Fibroblast of mammary gland (primary cell): ENCODE results near the gene ZNF552.
"Not testable (repeated sequence)": the region's sequence is repeated elsewhere in the genome, so short reads cannot be mapped to it uniquely, and the experiment has no call there.

Experiments used
- DNase-seq: peaks from one replicate; pipeline ENCODE4 v3.0.0-alpha.2; 2010; ENCODE audit warnings: low read depth
- H3K4me3 ChIP-seq: 2 replicates; pipeline ENCODE4 v1.5.1; 2011; ENCODE audit warnings: low read depth, mild to moderate bottlenecking, low read length, moderate library complexity; ENCODE audit not compliant: control insufficient read depth
- TF ChIP-seq, protein P1 (sequence below): conservative IDR thresholded peaks from 2 replicates; pipeline ENCODE4 v1.5.1; 2011; ENCODE audit warnings: low read depth, low read length, inconsistent platforms; ENCODE audit not compliant: control insufficient read depth, insufficient read depth

The ZNF552 gene

GRCh38 chr19:57830071-57830602 is 15.4 kb upstream of the ZNF552 start, which contains the start of gene ZNF587B:
TSS of gene ZNF587B (plus strand) at chr19:57830299. CDS start at chr19:57830529, 230 bp downstream.
- TF ChIP-seq, protein P1, sequence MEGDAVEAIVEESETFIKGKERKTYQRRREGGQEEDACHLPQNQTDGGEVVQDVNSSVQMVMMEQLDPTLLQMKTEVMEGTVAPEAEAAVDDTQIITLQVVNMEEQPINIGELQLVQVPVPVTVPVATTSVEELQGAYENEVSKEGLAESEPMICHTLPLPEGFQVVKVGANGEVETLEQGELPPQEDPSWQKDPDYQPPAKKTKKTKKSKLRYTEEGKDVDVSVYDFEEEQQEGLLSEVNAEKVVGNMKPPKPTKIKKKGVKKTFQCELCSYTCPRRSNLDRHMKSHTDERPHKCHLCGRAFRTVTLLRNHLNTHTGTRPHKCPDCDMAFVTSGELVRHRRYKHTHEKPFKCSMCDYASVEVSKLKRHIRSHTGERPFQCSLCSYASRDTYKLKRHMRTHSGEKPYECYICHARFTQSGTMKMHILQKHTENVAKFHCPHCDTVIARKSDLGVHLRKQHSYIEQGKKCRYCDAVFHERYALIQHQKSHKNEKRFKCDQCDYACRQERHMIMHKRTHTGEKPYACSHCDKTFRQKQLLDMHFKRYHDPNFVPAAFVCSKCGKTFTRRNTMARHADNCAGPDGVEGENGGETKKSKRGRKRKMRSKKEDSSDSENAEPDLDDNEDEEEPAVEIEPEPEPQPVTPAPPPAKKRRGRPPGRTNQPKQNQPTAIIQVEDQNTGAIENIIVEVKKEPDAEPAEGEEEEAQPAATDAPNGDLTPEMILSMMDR: peak; percentile 6
- peak within 1 kb of the TSS; percentile 23 for H3K4me3 ChIP-seq
- DNase-seq: peak; percentile 57

GRCh38 chr19:57829316-57829715 is 14.6 kb upstream of the ZNF552 start:
- no peak overlapping the region for H3K4me3 ChIP-seq

GRCh38 chr19:57825511-57825910 is 10.8 kb upstream of the ZNF552 start:
- TF ChIP-seq, protein P1: no peak
- no peak for DNase-seq

More at GRCh38 chr19:57829316-57829715, 14.6 kb upstream of the ZNF552 start:
- DNase-seq: no peak
- TF ChIP-seq, protein P1: no peak

GRCh38 chr19:57823608-57824007 is 8.9 kb upstream of the ZNF552 start:
- H3K4me3 ChIP-seq: not testable (repeated sequence)

More at GRCh38 chr19:57825511-57825910, 10.8 kb upstream of the ZNF552 start:
- H3K4me3 ChIP-seq: no peak overlapping the region

GRCh38 chr19:57823155-57823554 is 8.4 kb upstream of the ZNF552 start:
- not testable (repeated sequence) for H3K4me3 ChIP-seq, DNase-seq

More at GRCh38 chr19:57823608-57824007, 8.9 kb upstream of the ZNF552 start:
- DNase-seq: not testable (repeated sequence)

DNA sequence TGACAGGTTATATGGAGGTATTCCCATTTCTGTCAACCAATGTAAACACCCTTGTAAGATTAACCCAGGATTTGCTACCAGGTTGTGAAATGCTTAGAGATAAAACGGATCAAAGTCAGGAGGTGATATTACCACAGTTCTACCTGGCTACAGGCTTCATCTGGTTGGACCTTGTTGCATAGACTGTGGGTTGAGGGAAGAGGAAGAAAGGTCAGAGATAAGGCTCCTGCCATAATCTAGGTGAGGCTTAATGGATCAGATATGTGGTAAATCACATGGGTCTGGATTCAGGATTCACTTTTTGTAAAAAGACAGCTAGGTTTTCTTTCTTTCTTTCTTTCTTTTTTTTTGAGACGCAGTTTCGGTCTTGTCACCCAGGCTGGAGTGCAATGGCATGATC is 6.8 kb upstream of the ZNF552 start:
- H3K4me3 ChIP-seq, DNase-seq: not testable (repeated sequence)

DNA sequence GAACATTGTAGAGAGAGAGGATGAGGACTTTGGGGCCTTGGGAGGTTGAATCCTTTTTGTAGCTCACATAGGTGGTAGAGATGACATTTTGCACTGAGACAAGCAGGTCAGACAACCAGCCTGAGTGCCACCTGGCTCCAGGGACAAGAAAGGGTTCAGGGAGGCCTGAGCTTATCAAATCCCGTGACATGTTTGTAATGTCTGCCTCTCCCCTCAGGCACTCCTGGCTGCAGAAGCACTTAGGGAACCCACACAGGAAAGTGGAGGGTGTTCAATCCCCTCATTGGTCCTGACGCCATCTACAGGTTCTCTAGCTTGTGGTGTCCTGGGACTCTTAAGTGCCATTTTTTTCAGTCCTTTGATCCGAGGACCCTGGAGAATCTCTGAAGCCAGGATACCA is 6.4 kb upstream of the ZNF552 start:
- not testable (repeated sequence) for DNase-seq
- peak overlapping the region; percentile 97 for H3K4me3 ChIP-seq

- no peak for DNase-seq
- peak overlapping the region; percentile 97 for H3K4me3 ChIP-seq
- TF ChIP-seq, protein P1: no peak
These were observed 5.9 kb upstream of the ZNF552 start for GRCh38 chr19:57820599-57820998.

DNA sequence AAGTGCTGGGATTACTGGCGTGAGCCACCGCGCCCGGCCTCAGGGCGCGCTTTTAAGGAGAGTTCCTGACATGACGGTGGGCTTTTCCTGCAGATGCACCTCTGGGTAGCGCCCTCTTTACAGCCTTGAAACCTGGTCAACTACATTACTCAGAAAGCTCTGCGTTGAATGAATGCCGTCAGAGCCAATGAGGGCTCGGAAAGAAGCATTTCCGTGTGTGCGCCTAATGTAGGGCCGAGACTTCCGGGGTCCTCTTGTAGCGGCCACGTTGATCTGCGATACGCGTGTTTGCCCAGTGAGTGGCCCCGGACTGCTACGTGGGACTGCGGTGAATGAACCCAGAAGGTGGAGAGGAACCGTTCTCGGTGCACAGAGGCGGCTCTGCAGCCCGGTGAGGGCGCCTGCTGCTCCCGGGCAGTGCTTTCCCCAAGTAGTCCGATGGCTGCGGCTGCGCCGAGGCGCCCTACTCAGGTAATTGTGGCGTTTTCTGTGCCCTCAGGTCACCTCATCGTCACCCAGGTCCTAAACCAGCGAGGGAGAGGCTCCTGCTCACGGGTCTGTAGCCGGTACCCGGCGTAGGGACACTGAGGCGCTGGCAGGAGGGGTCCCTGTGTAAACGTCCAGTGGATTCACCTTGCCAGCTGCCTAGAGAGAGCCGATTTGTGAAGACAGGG is 4.9 kb upstream of the ZNF552 start:
- DNase-seq: peak; percentile 95
- TF ChIP-seq, protein P1: no peak
- H3K4me3 ChIP-seq: peak overlapping the region; percentile 97
